ENCODE measurements around the gene AP2A2.

AP2A2 gene

GRCh38 chr11:1017269-1018005, 91.8 kb downstream of the AP2A2 start:
- DNase-seq, result no peak

DNA sequence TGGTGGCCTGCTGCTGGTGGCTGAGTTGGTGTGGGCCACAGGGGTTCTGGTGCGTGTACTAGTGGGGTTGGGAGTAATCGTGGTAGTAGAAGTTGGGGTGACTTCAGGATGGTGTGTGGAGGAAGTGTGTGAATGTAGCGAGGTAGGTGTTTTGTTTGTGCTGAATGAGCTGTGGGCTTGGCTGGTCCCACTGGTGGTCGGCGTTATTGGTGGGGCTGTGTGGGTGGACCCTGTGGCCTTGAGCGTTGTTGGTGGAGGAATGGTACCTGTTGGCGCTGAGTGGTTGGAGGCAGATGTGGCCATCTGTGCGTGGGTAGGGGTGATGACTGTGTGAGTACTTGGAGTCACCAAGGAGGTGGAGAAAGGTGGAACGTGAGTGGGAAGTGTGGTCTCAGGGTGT, 92.4 kb downstream of the AP2A2 start:
- no peak for DNase-seq

DNA sequence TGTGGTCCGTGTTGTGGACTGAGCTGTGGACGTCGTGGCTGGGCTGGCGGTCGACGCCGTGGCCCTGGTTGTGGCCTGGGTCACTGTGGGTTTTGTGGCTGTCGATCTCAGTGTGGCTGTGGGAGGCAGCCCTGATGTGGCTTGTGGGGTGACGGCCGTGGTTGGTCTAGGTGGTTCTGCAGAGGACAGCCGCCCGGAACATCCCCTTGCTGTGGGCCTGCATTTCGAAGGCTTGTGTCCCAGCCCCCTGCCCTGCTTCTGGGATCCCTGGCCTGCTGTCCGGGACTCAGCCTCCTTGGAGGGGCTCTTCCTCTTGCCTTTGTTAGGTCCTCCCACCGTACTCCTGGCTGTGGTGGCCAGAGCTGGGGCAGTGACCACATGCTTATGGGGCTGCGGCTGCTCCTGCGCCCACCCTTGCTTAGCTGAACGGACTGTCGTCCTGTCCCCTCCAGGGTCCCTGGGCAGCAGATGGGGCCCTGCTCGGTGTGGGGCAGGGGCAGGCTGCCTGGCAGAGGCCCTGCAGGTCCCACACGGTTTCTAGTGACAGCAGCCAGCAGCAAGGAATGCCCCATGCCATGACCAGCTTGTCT, 93.7 kb downstream of the AP2A2 start:
- no peak for DNase-seq

GRCh38 chr11:1020211-1020905, 94.7 kb downstream of the AP2A2 start:
- DNase-seq, result no peak

DNA sequence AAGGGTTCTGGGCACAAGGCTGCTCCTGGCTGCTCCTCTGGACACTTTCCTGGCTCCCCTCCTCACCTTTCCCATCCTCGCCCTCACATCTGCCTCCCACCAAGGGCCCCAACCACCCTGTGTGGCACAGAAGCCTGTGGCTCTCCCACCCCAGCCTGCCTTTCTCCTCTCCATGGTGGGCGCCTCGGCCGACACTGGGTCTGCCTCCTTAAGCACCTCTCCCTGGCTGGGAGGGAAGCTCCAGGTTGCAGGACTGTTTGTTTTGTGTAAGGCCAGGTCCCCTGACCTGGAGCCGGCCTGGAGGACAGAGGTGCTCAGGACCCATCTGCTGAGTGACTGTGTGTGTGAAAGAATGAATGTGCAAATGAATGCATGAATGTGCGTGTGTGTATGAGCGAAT, 96.7 kb downstream of the AP2A2 start:
- no peak for DNase-seq

DNA sequence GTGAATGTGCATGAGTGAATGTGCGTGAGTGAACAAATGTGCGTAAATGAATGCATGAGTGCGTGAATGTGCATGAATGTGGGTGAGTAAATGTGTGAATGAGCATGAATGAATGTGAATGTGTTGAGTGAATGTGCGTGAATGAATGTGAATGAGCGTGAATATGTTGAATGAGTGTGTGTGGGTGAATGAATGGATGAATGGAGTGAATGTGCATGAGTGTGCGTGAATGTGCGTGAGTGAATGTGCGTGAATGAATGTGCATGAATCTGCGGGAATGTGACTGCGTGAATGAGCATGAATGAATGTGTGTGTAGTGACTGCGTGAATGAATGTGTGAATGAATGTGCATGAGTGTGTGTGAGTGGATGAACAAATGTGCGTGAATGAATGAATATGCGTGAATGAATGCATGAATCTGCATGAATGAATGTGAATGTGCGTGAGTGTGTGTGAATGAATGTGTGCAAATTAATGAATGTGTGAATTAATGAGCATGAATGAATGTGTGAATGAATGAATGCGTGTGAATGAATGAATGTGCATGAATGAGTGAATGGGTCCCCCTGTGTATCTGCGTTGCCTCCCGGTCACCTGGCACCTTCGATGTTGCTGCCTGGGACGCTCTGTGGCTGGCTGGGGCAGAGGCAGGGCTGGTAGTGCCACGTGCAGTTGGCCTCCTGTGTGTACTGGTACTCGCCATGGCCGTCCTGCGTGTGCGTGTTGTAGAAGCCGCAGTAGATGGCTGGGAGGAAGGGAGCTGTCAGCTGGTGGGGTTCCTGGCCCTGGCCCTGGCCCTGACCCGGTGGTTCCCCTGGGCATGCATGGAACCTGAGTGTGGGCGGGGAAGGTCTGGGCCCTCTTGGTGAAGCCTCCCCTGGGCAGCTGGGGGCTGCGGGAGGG, 97.5 kb downstream of the AP2A2 start:
- no peak for DNase-seq

DNA sequence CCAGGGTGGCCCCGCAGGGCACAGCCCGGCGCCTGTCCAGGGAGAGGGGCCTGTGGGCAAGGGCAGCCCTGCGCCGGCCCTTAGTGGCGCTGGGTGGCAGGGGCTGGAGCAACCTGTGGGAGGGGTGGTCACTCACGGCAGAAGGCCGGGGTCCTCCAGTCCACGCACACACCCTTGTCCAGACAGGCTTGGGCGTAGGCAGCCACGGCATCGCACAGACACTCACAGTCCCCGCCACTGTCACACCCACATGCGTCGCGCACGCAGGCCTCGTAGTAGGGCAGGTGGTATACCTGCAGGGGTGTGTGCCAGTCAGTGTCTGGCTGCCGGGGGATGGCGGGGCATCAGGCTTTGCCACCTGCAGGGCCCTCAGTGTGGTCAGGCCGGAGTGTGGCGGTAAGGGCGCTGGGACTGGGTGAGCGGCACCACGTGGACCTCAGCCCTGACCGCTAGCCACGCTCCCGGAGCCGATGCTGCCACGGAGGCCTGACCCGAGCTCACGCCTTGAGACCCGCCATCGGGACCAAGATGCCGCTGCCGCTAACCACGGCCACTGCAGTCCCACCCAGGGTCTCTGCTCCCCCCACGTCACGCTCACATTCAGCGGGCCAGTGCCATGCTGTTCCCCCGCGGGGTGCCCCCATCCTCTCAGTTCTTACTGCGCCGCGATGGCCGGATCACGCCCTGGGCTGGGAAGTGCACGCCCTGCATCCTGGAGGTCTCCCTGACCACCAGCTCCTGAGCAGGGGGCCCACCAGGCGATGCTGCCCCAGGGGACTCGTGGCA, 98.3 kb downstream of the AP2A2 start:
- DNase-seq, result no peak

- DNase-seq, result no peak
These were observed 99.1 kb downstream of the AP2A2 start for GRCh38 chr11:1024597-1025409.

DNA sequence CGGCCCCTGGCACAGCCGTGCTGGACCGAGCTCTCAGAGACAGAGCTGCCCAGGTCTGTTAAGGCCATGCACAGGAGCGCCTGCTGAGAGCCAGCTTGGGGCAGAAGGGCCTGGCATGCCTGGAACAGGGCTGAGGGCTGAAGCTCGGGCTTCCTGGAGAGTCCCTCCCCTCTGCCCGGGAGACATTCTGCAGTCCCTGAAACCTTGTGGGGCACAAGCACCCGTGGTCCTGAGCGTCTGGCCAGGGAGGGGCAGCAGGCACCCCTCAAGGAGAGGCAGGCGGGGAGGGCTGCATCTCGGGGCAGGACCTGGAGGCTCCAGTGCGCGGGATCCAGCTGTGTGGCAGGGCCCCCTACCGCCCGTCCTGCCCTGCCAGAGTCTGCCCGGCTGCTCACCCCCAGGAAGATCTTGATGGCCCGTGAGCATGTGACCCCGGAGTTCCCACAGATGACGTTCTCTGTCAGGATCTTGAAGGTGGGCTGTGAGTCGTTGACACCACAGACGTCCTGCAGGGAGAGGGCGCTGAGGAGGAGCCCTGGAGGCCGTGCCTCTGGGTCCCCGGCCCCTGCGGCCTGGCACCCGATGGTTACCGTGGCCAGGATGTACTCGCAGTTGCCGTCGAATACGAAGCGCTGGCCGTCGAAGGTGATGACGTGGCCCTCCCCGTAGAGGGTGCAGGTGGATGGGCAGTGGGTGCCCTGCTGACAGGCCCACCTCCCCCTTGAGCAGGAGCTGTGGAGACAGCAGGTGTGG, 99.9 kb downstream of the AP2A2 start:
- no peak for DNase-seq

GRCh38 chr11:1026163-1026450, 100.4 kb downstream of the AP2A2 start:
- no peak for DNase-seq

GRCh38 chr11:1026641-1027482, 101.2 kb downstream of the AP2A2 start:
- no peak for DNase-seq

- no peak for DNase-seq
These were observed 102.0 kb downstream of the AP2A2 start for GRCh38 chr11:1027483-1028290.

DNA sequence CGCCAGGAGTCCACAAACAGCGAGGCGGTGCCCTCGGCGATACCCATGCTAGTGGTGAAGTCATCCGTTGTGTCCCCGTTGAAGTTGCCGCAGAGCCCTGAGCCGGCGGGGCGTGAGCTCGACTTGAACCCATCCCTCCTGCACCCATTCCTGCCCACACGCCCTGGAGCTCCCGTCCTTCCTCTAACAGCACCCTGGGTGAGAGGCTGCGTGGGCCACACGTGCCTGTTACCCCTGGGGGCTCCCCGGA, 102.5 kb downstream of the AP2A2 start:
- DNase-seq, result no peak

GRCh38 chr11:1028616-1029015, 102.9 kb downstream of the AP2A2 start:
- no peak for DNase-seq

- no peak for DNase-seq
These were observed 103.4 kb downstream of the AP2A2 start for GRCh38 chr11:1029051-1029450.

- DNase-seq, result no peak
These were observed 104.0 kb downstream of the AP2A2 start for GRCh38 chr11:1029654-1030053.

DNA sequence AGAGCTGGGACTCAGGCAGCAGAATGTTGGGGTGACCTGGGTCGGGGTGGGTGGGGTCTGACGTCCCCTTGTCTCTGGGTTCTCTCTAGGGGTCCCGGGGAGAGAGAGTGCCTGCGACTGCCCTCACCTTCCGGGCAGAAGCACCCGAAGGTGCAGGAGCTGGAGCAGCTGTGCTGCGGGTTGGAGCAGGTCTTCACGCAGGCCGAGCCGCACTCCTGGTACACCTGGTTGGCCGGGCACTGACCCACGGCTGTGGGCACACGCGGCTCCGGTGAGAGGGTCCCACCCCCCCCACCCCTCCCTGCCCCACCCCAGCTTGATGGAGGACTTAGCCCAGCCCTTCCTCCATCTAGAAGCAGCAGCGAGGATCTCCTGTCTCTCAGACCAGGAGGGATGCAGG, 104.4 kb downstream of the AP2A2 start:
- DNase-seq, result no peak

- no peak for DNase-seq
These were observed 104.9 kb downstream of the AP2A2 start for GRCh38 chr11:1030556-1030955.

DNA sequence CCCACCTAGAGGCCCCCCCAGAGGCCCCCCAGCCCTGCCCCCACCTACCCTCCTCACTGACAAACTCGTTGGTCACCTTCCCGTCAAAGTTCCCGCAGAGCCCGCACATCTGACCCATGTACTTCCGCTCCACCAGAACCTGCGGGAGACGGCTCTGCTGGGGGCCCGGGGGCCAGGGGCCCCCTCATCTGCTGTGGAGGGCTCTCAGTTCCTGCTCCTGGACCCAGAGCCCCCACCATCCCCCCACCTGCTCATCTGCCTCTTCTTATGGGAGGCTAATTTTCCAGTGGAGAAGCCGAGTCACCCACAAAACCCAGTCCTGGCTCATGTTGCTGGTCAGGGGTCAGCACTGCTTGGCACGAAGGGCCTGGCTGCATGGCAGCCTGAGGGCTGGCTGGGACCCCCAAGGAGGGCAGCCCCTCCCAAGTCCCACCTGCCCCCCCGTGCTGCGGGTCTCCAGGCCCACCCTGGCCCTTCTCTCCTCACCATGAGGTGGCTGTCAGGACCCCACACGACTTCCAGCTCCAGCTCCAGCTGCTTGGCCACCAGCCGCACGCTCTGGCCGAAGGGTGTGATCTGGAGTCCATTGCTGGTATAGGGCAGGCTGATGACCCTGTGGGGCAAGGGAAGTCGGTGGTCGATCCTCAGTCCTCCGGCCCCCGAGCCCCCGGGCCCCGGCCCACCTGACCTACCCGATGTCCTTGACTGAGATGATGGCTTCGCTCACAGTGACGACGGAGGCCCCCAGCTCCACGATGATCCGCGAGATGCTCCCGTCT, 105.6 kb downstream of the AP2A2 start:
- no peak for DNase-seq

Measured in hematopoietic multipotent progenitor cell treated with erythropoietin and hydrocortisone succinate and interleukin-3 and kit ligand, for 4 days (in vitro differentiated cells).